Measurements from ENCODE around the gene MBOAT2.

GRCh38 chr2:8867363-8867762 lies 136.1 kb downstream of the MBOAT2 start:
- TF ChIP-seq CTCF (IDR thresholded peaks at IDR 0.05; ENCODE audit: borderline replicate concordance, extremely low read depth, low read length, poor library complexity, severe bottlenecking) (no peak), EZH2 (IDR thresholded peaks at IDR 0.05; ENCODE audit: borderline replicate concordance, low read depth, low read length, severe bottlenecking) (no peak)
